Activated T-helper 1 cell treated with anti-CD3 and anti-CD28 coated beads, Interleukin-12 subunit alpha, Interleukin-12 subunit beta, Interleukin-2, Interleukin-4 antibody, amounts not matched to agents 30 ng/mL and 10 ng/mL and 1 ng/mL, durations not matched to agents 14 hours and 24 hours and 36 hours (primary cell): ENCODE data around the gene ZNRF1. TPM values are rescaled to one million over a fixed set of nuclear protein-coding genes. Genes with fewer than 3 reads are reported as not detected.

Experiments used
- DNase-seq: peaks from one replicate; pipeline ENCODE4 v3.0.0; 2021; ENCODE audit warnings: low spot score
- H3K27ac Mint-ChIP-seq: one replicate; pipeline ENCODE4 v1.8.0; 2021; ENCODE audit warnings: mild to moderate bottlenecking, mixed read lengths
- H3K27me3 Mint-ChIP-seq: one replicate; pipeline ENCODE4 v1.8.0; 2022; ENCODE audit warnings: mild to moderate bottlenecking, moderate library complexity, mixed read lengths; ENCODE audit not compliant: insufficient read depth
- H3K36me3 Mint-ChIP-seq: one replicate; pipeline ENCODE4 v1.8.0; 2021; ENCODE audit warnings: low read depth, mixed read lengths
- H3K4me1 Mint-ChIP-seq: one replicate; pipeline ENCODE4 v1.8.0; 2021; ENCODE audit warnings: low read depth, mixed read lengths
- H3K4me3 Mint-ChIP-seq: one replicate; pipeline ENCODE4 v1.8.0; 2021; ENCODE audit warnings: mild to moderate bottlenecking, moderate library complexity, mixed read lengths
- H3K9me3 Mint-ChIP-seq: one replicate; pipeline ENCODE4 v1.8.0; 2021; ENCODE audit warnings: mixed read lengths
- intact Hi-C: fragments of 100-400 bp; cut with micrococcal nuclease; formaldehyde crosslinking; loops from one replicate; pipeline ENCODE4 v1.15.1; 2024
- total RNA-seq: library from RNA; stranded (reverse); gene quantifications from 2 replicates; pipeline ENCODE4 v1.2.3, GENCODE V29; 2022

The ZNRF1 gene
- total RNA-seq, 1 donor from 2014 or later, result 51.2 TPM

DNA sequence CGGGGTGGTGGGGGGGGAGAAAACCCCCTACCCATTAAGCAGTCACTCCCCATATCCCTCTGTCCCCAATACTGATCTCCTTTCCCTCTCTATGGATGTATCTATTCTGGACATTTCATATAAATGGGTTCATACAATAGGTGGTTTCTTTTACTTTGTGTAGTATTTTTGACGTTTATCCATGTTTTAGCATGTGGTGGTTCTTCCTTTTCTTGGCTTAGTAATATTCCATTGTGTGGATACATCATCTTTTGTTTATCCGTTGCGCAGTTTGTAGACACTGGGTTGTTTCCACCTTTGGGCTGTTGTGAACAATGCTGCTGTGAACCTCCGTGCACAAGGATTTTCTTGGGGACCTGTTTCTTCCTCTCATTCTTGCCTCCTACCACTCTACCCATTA lies 105.2 kb downstream of the ZNRF1 start:
- Mint-ChIP-seq H3K27ac (peak overlapping the region; percentile 3), H3K36me3 (peaks cover 42% of the 10 kb centered on the region), H3K9me3 (peaks cover 6% of the 10 kb centered on the region), H3K4me3 (no peak overlapping the region), H3K4me1 (peaks cover 94% of the 10 kb centered on the region), H3K27me3 (no peaks in the 10 kb centered on the region)
- intact Hi-C loops, result no loop called here
- DNase-seq, result no peak

DNA sequence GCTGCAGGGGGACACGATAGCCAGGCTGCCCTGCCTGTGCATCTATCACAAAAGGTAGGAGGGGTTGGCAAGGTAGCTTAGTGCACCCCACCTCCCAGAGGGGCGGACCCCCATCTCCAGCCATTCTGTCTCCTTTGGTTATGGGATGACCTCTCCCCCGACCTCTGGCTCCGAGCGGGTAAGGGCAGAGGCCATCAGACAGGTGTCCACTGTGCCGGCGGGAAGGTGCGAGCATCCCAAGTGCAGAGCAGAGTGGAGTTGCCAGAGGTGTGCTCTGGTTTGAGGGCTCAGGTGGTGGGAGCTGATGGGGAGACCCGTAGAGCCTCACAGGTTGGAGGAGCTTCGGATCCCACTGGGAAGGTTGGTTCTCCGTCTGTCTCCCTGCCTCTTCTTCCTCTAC lies 106.0 kb downstream of the ZNRF1 start:
- Mint-ChIP-seq H3K27ac (peak overlapping the region; percentile 81), H3K36me3 (peaks cover 42% of the 10 kb centered on the region), H3K4me3 (no peak overlapping the region), H3K27me3 (no peaks in the 10 kb centered on the region), H3K9me3 (peaks cover 6% of the 10 kb centered on the region), H3K4me1 (peaks cover 94% of the 10 kb centered on the region)
- intact Hi-C loops, result no loop called here
- DNase-seq, result no peak

DNA sequence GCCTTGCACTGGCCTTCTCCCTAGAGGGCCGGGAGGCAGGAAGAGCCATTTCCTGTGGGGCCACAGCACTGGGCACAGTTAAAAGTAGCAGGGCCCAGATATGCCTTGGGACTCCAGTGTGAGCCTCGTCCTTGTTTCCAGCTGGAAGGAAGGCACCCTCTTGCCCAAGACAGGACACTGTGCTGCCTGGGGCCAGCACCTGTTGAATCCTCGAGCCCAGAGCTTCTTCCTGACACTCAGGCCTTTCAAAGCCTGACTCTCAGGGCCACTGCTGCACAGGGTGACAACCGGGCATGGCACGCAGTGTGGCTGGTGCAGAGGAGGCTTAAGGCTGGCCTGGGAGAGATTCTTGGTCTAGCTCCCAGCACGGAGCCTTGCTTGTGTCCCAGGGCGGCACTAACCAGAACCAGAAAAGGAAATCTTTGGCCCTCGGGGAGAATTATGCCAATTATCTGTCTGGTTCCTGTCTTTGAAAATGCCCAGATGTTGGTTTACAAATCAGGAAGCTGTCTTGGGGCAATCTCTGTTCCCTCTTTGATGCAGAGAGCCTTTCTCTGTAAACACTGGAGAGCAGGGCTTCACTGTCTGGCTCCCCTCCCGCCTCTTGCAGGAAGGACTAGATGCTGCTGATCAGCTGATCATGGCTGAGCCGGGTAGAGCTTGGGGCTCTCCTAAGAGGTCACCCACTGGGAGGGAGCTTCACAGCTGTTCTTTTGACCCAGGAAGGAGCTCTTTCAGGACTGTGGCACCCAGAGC lies 106.7 kb downstream of the ZNRF1 start:
- intact Hi-C loops, result no loop called here
- H3K9me3 Mint-ChIP-seq, result peaks cover 6% of the 10 kb centered on the region
- no peaks in the 10 kb centered on the region for H3K27me3 Mint-ChIP-seq
- H3K27ac Mint-ChIP-seq, result peak overlapping the region; percentile 81
- no peak for DNase-seq
- H3K4me3 Mint-ChIP-seq, result peak overlapping the region; percentile 57
- peaks cover 40% of the 10 kb centered on the region for H3K36me3 Mint-ChIP-seq
- H3K4me1 Mint-ChIP-seq, result peaks cover 94% of the 10 kb centered on the region

DNA sequence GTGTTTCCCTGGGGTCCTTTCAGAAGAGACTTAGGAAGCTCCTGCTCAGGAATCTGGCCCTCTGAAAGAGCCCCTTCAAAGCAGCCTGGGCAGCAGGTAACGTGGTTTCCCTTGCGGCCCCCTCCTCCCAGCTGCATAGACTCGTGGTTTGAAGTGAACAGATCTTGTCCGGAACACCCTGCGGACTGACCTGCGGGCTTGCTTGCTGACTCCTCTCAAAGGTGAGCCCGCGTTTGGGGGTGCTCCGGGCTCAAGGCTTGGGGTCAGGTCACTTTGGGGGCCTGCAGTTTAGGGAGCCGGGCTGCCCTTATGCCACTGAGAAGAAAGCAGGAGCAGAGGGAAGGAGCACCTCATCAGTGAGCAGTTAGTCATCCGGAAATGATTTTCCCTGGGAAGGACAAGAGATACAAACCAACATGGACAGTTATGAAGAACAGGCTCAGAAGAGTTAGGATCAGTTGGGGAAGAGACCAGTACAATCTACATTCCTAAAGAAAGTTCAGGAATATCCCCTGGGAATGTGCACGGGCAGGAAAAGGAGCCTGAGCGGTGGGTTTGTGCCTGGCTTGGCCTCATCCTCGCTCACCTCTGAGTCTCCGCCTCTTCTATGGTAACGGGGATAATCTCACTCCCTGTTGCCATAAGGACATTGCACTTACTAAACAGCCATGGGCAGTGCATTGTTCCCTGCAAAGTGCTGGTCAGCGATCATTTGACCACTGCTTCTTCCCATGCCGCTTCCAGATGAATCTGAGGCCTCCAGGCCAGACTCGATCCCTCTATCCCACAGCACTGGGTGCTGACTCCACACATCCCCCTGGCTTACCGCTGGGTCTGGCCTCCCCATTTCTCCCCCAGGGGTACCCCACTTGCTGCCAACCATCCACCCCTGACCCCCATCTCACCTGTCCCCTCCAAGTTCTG lies 107.8 kb downstream of the ZNRF1 start:
- H3K4me1 Mint-ChIP-seq, result peaks cover 94% of the 10 kb centered on the region
- peak overlapping the region; percentile 80 for H3K27ac Mint-ChIP-seq
- intact Hi-C loops, result no loop called here
- no peak for DNase-seq
- peaks cover 39% of the 10 kb centered on the region for H3K36me3 Mint-ChIP-seq
- peak overlapping the region; percentile 42 for H3K4me3 Mint-ChIP-seq
- H3K27me3 Mint-ChIP-seq, result no peaks in the 10 kb centered on the region
- H3K9me3 Mint-ChIP-seq, result peaks cover 6% of the 10 kb centered on the region

DNA sequence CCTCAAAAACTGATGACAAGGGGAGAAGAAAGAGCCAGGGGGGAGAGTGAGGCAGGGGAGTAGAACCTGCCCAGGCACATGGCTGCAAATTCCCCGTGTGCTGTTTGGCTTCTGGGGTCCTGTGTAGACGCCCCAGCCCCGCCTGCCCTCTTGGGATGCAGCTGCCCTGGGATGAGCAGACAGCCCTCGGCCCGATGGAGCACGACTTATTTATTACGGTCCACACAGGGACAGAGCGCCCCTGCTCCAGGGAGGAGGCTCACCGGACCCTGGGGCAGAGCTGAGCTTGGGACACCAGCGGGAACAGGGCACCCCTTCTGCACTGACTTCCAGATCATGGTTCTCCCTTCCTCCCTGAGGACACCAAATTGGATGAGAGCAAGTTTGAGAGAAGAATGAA lies 108.7 kb downstream of the ZNRF1 start:
- Mint-ChIP-seq H3K27me3 (no peaks in the 10 kb centered on the region), H3K4me1 (peaks cover 91% of the 10 kb centered on the region), H3K27ac (peak overlapping the region; percentile 80), H3K36me3 (peaks cover 35% of the 10 kb centered on the region), H3K4me3 (peak overlapping the region; percentile 42), H3K9me3 (peaks cover 6% of the 10 kb centered on the region)
- intact Hi-C loops, result no loop called here
- DNase-seq, result no peak

DNA sequence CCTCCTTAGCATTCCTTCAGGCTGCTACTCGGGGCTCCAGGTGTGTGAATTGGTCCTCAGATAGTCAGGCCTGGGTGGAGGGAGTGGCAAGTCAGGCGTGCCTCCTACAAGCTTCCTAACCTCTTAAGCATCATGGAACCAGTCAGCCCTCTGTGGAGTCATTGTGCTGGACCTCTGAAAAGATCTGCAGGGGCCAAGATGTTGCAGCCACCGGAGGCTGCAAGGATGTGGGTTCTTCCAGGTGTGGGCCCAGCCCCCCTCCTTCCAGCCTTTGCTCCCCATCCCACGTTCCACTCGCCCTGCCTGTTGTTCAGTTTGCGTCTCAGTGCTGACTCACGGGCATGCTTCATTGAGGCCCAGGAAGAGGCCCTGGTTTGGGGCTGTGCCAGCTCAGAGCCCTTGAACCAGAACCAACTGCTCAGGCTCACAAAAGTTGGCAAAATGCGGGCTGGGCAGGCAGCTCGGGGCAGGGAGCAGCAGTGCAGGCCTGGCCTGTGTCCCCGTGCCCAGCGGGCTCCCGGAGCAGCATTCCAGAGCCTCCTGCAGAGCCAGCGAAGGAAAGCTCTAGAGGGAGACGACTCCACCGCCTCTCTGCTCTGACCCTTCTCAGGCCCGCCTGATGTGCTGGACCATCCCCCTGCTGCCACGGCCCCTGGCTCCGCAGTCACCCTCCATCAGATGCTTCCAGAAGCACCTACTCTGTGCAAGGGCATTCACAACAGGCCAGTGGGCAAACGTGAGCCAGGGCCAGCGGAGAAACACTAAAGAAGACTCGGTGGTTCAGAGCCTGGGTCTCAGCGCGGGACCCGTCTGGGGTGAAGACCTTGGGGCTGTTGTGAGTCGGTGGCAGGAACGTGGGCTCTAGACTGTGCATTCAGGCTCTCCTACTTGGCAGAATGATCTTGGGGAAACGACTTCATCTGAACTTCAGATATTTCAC lies 110.2 kb downstream of the ZNRF1 start:
- peaks cover 4% of the 10 kb centered on the region for H3K9me3 Mint-ChIP-seq
- intact Hi-C loops, result loop anchor here (1.0 kb wide), 2 partner anchors 10 to 34 kb away; no protein-coding TSS in a partner anchor
- no peaks in the 10 kb centered on the region for H3K27me3 Mint-ChIP-seq
- H3K36me3 Mint-ChIP-seq, result peaks cover 26% of the 10 kb centered on the region
- peak; percentile 39 for DNase-seq
- peak overlapping the region; percentile 92 for H3K27ac Mint-ChIP-seq
- H3K4me1 Mint-ChIP-seq, result peaks cover 80% of the 10 kb centered on the region
- H3K4me3 Mint-ChIP-seq, result peak overlapping the region; percentile 79

DNA sequence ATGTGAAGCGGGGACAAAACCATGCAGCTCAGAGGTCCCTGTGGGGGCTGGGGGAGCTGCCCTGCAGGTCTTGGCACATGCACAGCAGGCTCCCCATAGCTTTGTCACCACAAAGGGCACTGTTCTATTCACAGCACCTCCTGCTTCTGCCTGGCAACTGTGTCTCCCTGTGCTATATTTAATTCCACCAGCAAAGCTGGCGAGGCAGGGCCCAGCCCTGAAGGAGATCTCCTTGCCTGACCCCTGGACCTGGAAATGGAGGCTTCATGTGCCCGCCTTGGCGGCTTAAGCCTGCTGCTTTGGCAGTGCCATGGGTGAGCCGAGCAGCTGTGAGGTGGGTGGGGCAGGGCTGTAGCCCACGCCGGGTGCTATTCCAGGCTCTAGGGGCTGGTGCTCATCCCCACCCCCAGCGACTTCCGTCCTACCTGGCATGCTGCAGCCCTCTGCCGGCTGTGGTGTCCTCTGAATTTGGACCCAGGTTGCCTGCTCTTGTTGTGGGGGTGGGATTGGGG lies 111.0 kb downstream of the ZNRF1 start:
- Mint-ChIP-seq H3K4me3 (peak overlapping the region; percentile 79), H3K36me3 (peaks cover 19% of the 10 kb centered on the region), H3K9me3 (no peaks in the 10 kb centered on the region), H3K4me1 (peaks cover 73% of the 10 kb centered on the region), H3K27ac (peak overlapping the region; percentile 92), H3K27me3 (no peaks in the 10 kb centered on the region)
- intact Hi-C loops, result loop anchor here (1.0 kb wide), 2 partner anchors 10 to 34 kb away; no protein-coding TSS in a partner anchor
- DNase-seq, result no peak

DNA sequence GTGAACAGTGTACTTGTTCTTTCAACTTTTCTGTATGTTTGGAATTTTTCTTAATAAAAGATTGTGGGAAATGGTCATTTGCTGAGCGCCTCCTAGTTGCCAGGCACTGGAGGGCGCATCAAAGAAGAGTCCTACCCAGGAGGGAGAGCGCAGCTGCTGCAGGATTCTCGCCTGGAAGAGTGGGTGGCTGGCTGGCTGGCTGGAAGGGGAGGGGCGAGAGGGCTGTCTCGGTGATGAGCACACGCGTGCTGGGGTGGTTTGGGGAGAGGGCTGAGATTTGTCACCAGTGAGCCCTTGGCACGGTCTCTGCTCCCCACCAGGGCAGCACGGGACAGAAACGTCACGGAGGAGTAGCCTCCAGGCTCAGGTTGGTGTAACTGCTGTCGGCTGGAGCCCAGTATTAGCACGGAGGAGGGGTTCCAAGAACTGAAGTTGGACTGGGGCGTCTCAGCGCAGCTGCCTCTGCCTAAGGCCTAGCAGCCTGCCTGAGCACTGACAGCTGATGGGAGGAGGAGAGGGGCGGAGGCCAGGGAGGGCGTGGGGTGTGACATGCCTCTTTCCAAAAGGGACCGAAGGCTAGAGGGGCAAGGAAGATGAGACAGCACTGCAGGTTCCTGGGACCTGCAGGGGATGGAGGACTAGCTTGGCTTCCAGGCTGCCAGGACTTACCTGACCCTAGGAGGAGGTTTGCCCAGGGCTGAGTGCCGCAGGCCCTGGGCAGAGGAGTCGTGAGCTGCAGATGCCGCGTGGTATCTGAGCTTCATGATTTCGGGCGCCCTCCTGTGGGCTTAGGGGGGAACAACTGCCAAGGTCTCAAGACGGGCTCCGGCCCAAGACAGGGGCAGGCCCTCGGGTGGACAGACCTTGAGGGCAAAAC lies 112.1 kb downstream of the ZNRF1 start:
- Mint-ChIP-seq H3K27me3 (no peaks in the 10 kb centered on the region), H3K27ac (peak overlapping the region; percentile 92), H3K4me1 (peaks cover 62% of the 10 kb centered on the region), H3K36me3 (peaks cover 15% of the 10 kb centered on the region), H3K4me3 (peak overlapping the region; percentile 79), H3K9me3 (no peaks in the 10 kb centered on the region)
- peak; percentile 77 for DNase-seq
- intact Hi-C loops, result loop anchor here (1.0 kb wide), 8 partner anchors 37 to 402 kb away; partner anchors contain the start of genes WDR59 and ZFP1

DNA sequence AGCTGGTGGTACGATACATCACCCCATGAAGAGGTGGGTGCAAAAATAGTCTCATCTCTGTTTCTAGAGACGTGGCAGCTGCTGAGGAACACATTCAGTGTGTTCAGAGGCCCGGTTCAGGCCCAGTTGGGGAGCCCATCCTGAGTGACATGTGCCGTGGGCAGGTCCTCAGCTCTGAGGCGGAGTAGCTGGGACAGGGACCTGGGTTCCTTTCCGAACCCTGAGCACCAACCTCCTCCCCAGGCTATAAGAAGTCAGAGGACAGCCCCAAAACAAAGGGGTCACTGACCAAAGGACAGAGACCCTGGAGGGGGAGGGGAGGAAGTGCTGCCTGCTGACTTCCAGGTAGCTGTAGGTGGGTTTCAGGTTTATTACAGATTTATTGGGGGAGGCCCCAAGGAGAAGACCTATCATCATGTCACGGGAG lies 112.7 kb downstream of the ZNRF1 start:
- H3K9me3 Mint-ChIP-seq, result no peaks in the 10 kb centered on the region
- peak overlapping the region; percentile 53 for H3K4me3 Mint-ChIP-seq
- H3K27ac Mint-ChIP-seq, result peak overlapping the region; percentile 92
- H3K27me3 Mint-ChIP-seq, result no peaks in the 10 kb centered on the region
- peaks cover 10% of the 10 kb centered on the region for H3K36me3 Mint-ChIP-seq
- H3K4me1 Mint-ChIP-seq, result peaks cover 55% of the 10 kb centered on the region
- no peak for DNase-seq
- intact Hi-C loops, result loop anchor here (1.0 kb wide), 8 partner anchors 37 to 402 kb away; partner anchors contain the start of genes WDR59 and ZFP1

DNA sequence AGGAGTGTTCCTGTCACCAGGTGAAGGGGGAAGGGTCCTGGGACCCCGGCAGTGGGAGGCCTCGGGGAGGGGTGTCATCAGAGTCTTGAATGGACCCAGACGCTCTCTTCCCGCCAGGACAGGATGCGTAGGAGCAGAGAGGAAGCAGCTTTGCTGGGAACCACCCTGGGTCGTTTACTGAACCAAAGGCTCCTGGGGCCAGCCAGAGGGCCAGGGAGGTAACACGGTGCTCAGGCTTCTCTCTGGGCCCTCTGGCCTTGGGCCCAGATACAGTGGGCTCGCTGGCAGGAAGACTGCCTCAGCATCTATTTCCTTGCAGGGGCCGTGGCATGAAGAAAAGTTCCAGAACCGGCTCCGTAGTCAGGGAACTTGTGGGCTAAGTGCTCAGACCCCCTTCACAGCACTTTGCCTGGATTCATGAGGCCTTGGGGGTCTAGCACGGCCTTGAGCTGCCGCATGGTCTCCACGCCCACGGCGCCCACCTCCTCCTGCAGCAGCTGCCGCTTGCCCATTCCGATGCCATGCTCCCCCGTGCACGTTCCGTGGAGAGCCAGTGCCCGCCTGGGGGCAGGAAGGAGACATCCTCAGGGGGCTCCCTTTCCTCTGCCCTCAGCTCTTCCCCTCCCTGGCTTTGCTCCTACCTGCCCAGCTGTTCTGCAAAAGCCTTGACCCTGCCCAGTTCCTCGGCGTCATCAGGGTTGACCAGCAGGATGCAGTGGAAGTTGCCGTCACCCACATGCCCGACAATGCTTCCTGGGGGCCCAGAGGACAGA lies 113.3 kb downstream of the ZNRF1 start:
- peaks cover 49% of the 10 kb centered on the region for H3K4me1 Mint-ChIP-seq
- DNase-seq, result no peak
- H3K36me3 Mint-ChIP-seq, result peaks cover 4% of the 10 kb centered on the region
- H3K9me3 Mint-ChIP-seq, result no peaks in the 10 kb centered on the region
- intact Hi-C loops, result loop anchor here (1.0 kb wide), 8 partner anchors 36 to 403 kb away; partner anchors contain the start of genes WDR59 and ZFP1
- peak overlapping the region; percentile 92 for H3K27ac Mint-ChIP-seq
- H3K4me3 Mint-ChIP-seq, result peak overlapping the region; percentile 53
- H3K27me3 Mint-ChIP-seq, result no peaks in the 10 kb centered on the region
